Endothelial cell of umbilical vein (primary cell): Measurements from ENCODE around the gene NF1. TPM values are rescaled to one million over a fixed set of nuclear protein-coding genes. Genes with fewer than 3 reads are reported as not detected.

ENCODE experiments used
- BruUV-seq: library from RNA; stranded (reverse); fragments of 400-500 nt; replicated peaks from 2 replicates; lab custom pipeline; 2021; lab: Mats Ljungman, UMichigan
- CTCF ChIA-PET: fragments of 300-600, 350-600 bp; sonication (Branson Sonifier 250); formaldehyde crosslinking; loops from one replicate; lab custom pipeline; 2021; ENCODE audit warnings: antibody characterized with exemption, inconsistent platforms; lab: Charles Lee
- POLR2A ChIA-PET: fragments of 300-600, 350-600 bp; sonication (Branson Sonifier 250); formaldehyde crosslinking; loops from one replicate; lab custom pipeline; 2021; ENCODE audit warnings: antibody characterized with exemption, inconsistent platforms; lab: Charles Lee
- DNase-seq: peaks from one replicate; pipeline ENCODE4 v3.0.0-alpha.2; 2011; ENCODE audit warnings: low read depth, low spot score
- FAIRE-seq: peaks from 2 replicates; lab custom pipeline; 2011; peaks lifted over from hg19 to GRCh38; lab: Jason Lieb, UNC
- H2AFZ ChIP-seq: 2 replicates; pipeline ENCODE4 v1.6.0; 2012; ENCODE audit warnings: low read depth, low read length, control low read depth, inconsistent platforms
- H3K27ac ChIP-seq: 2 replicates; pipeline ENCODE4 v1.5.1; 2011; ENCODE audit warnings: low read depth, mild to moderate bottlenecking, control low read depth, low read length, moderate library complexity; ENCODE audit not compliant: insufficient read depth
- H3K27me3 ChIP-seq, 2 experiments: 2 replicates each; pipeline versions ENCODE4 v1.6.0 to v1.6.1; 2011; ENCODE audit warnings: low read length in 2 of 2, mixed read lengths in 1 of 2; ENCODE audit not compliant: control insufficient read depth in 2 of 2, insufficient read depth in 2 of 2
- H3K36me3 ChIP-seq, 2 experiments: 2 replicates in 1 of 2; 3 replicates in 1 of 2; pipeline ENCODE4 v1.5.1; 2011; ENCODE audit warnings: low read length in 2 of 2, mild to moderate bottlenecking in 1 of 2, moderate library complexity in 1 of 2; ENCODE audit not compliant: control insufficient read depth in 2 of 2, insufficient read depth in 2 of 2; ENCODE audit errors: extremely low read depth in 1 of 2
- H3K4me1 ChIP-seq: 3 replicates; pipeline ENCODE4 v1.5.1; 2011; ENCODE audit warnings: mild to moderate bottlenecking, low read length; ENCODE audit not compliant: control insufficient read depth, insufficient read depth; ENCODE audit errors: extremely low read depth
- H3K4me2 ChIP-seq: 2 replicates; pipeline ENCODE4 v1.6.1; 2011; ENCODE audit warnings: low read length, control low read depth, mixed read lengths; ENCODE audit not compliant: insufficient read depth
- H3K4me3 ChIP-seq, 3 experiments: fragments of 200-600 bp in 1 of 3; sonication (generic), shearing (Covaris generic) in 1 of 3; replicated peaks in 1 of 3; 2 replicates each; pipeline ENCODE4 v1.5.1; 2011 to 2016; ENCODE audit warnings: control low read depth in 3 of 3, low read length in 3 of 3, mild to moderate bottlenecking in 2 of 3, inconsistent platforms in 1 of 3, low read depth in 1 of 3, moderate library complexity in 1 of 3; ENCODE audit not compliant: insufficient read depth in 1 of 3
- H3K79me2 ChIP-seq: 2 replicates; pipeline ENCODE4 v1.6.0; 2012; ENCODE audit warnings: low read length, inconsistent platforms; ENCODE audit not compliant: control insufficient read depth, insufficient read depth
- H3K9ac ChIP-seq: replicated peaks from 2 replicates; pipeline ENCODE3; 2011; ENCODE audit warnings: low read length, control low read depth; ENCODE audit not compliant: insufficient read depth; ENCODE audit errors: extremely low read depth
- H3K9me1 ChIP-seq: replicated peaks from 3 replicates; pipeline ENCODE4 v1.6.0; 2011; ENCODE audit warnings: mild to moderate bottlenecking, low read length; ENCODE audit not compliant: control insufficient read depth, insufficient read depth; ENCODE audit errors: extremely low read depth
- H3K9me3 ChIP-seq: replicated peaks from 2 replicates; pipeline ENCODE4 v1.5.1; 2012; ENCODE audit warnings: low read length, inconsistent platforms; ENCODE audit not compliant: control insufficient read depth, insufficient read depth
- H4K20me1 ChIP-seq: replicated peaks from 2 replicates; pipeline ENCODE3; 2011; ENCODE audit warnings: mild to moderate bottlenecking, low read length; ENCODE audit not compliant: control insufficient read depth, insufficient read depth; ENCODE audit errors: extremely low read depth
- CTCF ChIP-seq, 2 donors: IDR thresholded peaks; 1 replicate in 1 of 2; 2 replicates in 1 of 2; pipeline ENCODE4 v1.5.1; 2011; ENCODE audit warnings: low read length in 2 of 2, mild to moderate bottlenecking in 2 of 2, moderate library complexity in 2 of 2, control low read depth in 1 of 2, inconsistent platforms in 1 of 2, low read depth in 1 of 2; ENCODE audit not compliant: insufficient read depth in 1 of 2; ENCODE audit errors: extremely low read depth in 1 of 2
- EZH2 ChIP-seq: IDR thresholded peaks from 2 replicates; pipeline ENCODE4 v1.6.1; 2012; ENCODE audit warnings: borderline replicate concordance, low read depth, mild to moderate bottlenecking, moderate library complexity, low read length, inconsistent platforms; ENCODE audit not compliant: severe bottlenecking
- FOS ChIP-seq: IDR thresholded peaks from 2 replicates; pipeline ENCODE4 v1.6.1; 2011; ENCODE audit warnings: mild to moderate bottlenecking, low read length, moderate library complexity, borderline replicate concordance; ENCODE audit not compliant: insufficient read depth
- GATA2 ChIP-seq: IDR thresholded peaks from 2 replicates; pipeline ENCODE4 v1.7.0; 2011; ENCODE audit warnings: low read depth, mild to moderate bottlenecking, moderate library complexity, mixed read lengths, low read length; ENCODE audit not compliant: insufficient read length, insufficient read depth
- JUN ChIP-seq: IDR thresholded peaks from 2 replicates; pipeline ENCODE4 v1.6.1; 2011; ENCODE audit warnings: borderline replicate concordance, low read depth; ENCODE audit not compliant: insufficient read length, insufficient read depth
- MYC ChIP-seq: IDR thresholded peaks from one replicate; pipeline ENCODE4 v1.6.1; 2011; ENCODE audit warnings: mild to moderate bottlenecking, low read depth, low read length
- POLR2A ChIP-seq: IDR thresholded peaks from 2 replicates; pipeline ENCODE4 v1.6.1; 2012; ENCODE audit warnings: low read depth, mild to moderate bottlenecking, control low read depth, low read length
- POLR2AphosphoS5 ChIP-seq: IDR thresholded peaks from 2 replicates; pipeline ENCODE4 v1.6.1; 2012; ENCODE audit warnings: low read depth, mild to moderate bottlenecking, control low read depth, low read length, moderate library complexity; ENCODE audit not compliant: insufficient read depth
- dilution Hi-C: fragments of 300-500 bp; cut with MboI; formaldehyde crosslinking; loops from one replicate; pipeline ENCODE4 v1.15.0; 2019; ENCODE audit warnings: low sequenced_read_pairs; ENCODE audit not compliant: extremely low pct_ligation_motif_present
- intact Hi-C: fragments of 100-400 bp; cut with micrococcal nuclease; formaldehyde crosslinking; loops from one replicate; pipeline ENCODE4 v1.10.0; 2022
- polyA plus RNA-seq, 4 experiments: library from polyadenylated mRNA; depleted of rRNA in 3 of 4; stranded (reverse) in 3 of 4; unstranded in 1 of 4; fragments of >200 nt; gene quantifications; 2 replicates each; pipeline versions ENCODE4 v1.2.1 to v1.2.3, GENCODE V29; 2011 to 2012; ENCODE audit warnings: missing spikeins in 1 of 4
- total RNA-seq: library from RNA; stranded (reverse); gene quantifications from 2 replicates; pipeline ENCODE4 v1.2.3, GENCODE V29; 2021
- TF ChIP-seq, protein P1 (sequence below): IDR thresholded peaks from 2 replicates; pipeline ENCODE4 v1.6.1; 2011; ENCODE audit not compliant: insufficient read depth, insufficient read length

The NF1 gene
- total and polyA plus RNA-seq, 2 donors (not counting 3 experiments of a cell fraction or from before 2014, with no cell fraction given), result 13.7 to 42.4 TPM

DNA sequence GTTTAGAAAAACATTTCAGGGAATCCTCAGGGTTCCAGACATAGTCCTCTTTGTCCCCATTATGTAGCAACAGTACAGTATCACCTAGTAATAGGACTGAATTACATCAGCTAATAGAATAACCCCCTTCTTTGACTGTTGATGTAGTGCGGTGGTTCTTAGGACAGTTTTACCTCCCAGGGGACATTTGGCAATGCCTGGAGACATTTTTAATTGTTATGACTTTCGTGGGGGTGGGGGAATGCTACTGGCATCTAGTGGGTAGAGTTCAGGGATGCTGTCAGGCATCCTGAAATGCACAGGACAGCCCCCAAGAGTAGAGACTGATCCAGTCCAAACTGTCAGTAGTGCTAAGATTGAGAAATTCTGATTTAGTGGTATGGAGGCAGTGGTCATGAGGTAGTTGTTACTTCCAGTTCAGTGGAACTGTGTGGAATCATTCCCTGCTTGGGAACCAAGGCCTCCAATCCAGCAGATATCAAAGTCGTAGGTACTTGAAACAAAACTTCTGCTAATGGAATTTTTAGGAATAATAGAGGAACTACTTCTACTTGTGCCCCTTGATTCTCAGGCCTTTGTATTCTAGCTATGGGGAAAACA, 20.3 kb downstream of the NF1 start:
- no peak overlapping the region for H3K27ac ChIP-seq
- POLR2A ChIA-PET, result interaction anchor here (0.7 kb wide), 1 partner anchor 138 kb away, joined by 3 read pairs; no protein-coding TSS in a partner anchor
- no peaks in the 10 kb centered on the region for H4K20me1 ChIP-seq

More for the DNA sequence above, 20.3 kb downstream of the NF1 start:
- H3K27me3 ChIP-seq, result no peaks in the 10 kb centered on the region
- CTCF ChIA-PET, result no interaction called here
- peaks cover 2% of the 10 kb centered on the region for H3K4me1 ChIP-seq
- no peaks in the 10 kb centered on the region for H3K9me1 ChIP-seq
- no peak overlapping the region for H3K9ac ChIP-seq
- FAIRE-seq (no peak), DNase-seq (no peak)
- no peak overlapping the region for H3K4me3 ChIP-seq
- BruUV-seq, result no TSS peak
- TF ChIP-seq CTCF (IDR thresholded peaks at IDR 0.05; ENCODE audit: extremely low read depth in 1 of 2, insufficient read depth in 1 of 2, low read depth in 1 of 2, low read length in 2 of 2), result no peak
- no peak for TF ChIP-seq POLR2A
- no peak for TF ChIP-seq JUN
- TF ChIP-seq GATA2, result no peak
- no peak for TF ChIP-seq MYC
- no peak for TF ChIP-seq FOS
- TF ChIP-seq, protein P1, sequence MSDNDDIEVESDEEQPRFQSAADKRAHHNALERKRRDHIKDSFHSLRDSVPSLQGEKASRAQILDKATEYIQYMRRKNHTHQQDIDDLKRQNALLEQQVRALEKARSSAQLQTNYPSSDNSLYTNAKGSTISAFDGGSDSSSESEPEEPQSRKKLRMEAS, result no peak
- no peak for TF ChIP-seq EZH2
- no peak for TF ChIP-seq POLR2AphosphoS5
- H3K36me3 ChIP-seq, result no peaks in the 10 kb centered on the region
- dilution Hi-C loops, result no loop called here
- no peak overlapping the region for H2AFZ ChIP-seq
- H3K4me2 ChIP-seq, result no peak overlapping the region
- no peaks in the 10 kb centered on the region for H3K9me3 ChIP-seq
- peaks cover 21% of the 10 kb centered on the region for H3K79me2 ChIP-seq
- intact Hi-C loops, result no loop called here
